ENCODE measurements around the gene TREML4. TPM values are rescaled to one million over a fixed set of nuclear protein-coding genes. Genes with fewer than 3 reads are reported as not detected.

The TREML4 gene, protein sequence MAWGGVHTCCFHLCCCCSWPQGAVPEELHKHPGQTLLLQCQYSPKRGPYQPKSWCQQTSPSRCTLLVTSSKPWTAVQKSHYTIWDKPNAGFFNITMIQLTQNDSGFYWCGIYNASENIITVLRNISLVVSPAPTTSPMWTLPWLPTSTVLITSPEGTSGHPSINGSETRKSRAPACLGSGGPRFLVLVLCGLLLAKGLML
- 0.15 TPM in 1 of 2 replicates, not detected in the other for total RNA-seq (2013; cell fraction: nucleolus; rRNA removed)
- total RNA-seq (2014; rRNA removed) (not detected in 2 replicates), total RNA-seq (2014; rRNA removed; fragmentation: Illumina TruSeq; extraction: Trizol) (not detected in 2 replicates), total RNA-seq (2021) (not detected in 2 replicates), polyA plus RNA-seq (2011; rRNA removed) (0.03 TPM in 1 of 2 replicates, not detected in the other), polyA plus RNA-seq (2014; fragmentation: Illumina TruSeq; extraction: Trizol) (not detected in 2 replicates), polyA plus RNA-seq (2014; fragmentation: Nextera tagmentation; extraction: Ambion mirVana) (not detected), polyA plus RNA-seq (2014; rRNA removed) (not detected in 2 replicates), polyA plus RNA-seq (2016; fragmentation: Nextera tagmentation; extraction: Ambion mirVana) (not detected), polyA minus RNA-seq (2011; rRNA and poly(A)+ RNA removed) (not detected in 2 replicates), Bru-seq, nascent RNA (not detected), BruChase-seq, experiment 1, labeled RNA remaining after a 6-hour chase (not detected), BruChase-seq, experiment 2, labeled RNA remaining after a 2-hour chase (percentile 8 among the genes with signal in this experiment)
- polyA plus RNA-seq (2011; ENCODE audit: low read depth), result not detected
- polyA plus RNA-seq (2011; cell fraction: cytosol; rRNA removed), result not detected in 2 replicates
- polyA plus RNA-seq (2011; cell fraction: nucleus; rRNA removed), result not detected in 2 replicates
- polyA plus RNA-seq (2012), result not detected in 2 replicates
- not detected in 2 replicates for polyA minus RNA-seq (2011; cell fraction: cytosol; rRNA and poly(A)+ RNA removed)
- not detected in 2 replicates for polyA minus RNA-seq (2011; cell fraction: nucleus; rRNA and poly(A)+ RNA removed)
- long read RNA-seq, experiment 1, result 0 reads
- long read RNA-seq, experiment 2, result 0 reads

DNA sequence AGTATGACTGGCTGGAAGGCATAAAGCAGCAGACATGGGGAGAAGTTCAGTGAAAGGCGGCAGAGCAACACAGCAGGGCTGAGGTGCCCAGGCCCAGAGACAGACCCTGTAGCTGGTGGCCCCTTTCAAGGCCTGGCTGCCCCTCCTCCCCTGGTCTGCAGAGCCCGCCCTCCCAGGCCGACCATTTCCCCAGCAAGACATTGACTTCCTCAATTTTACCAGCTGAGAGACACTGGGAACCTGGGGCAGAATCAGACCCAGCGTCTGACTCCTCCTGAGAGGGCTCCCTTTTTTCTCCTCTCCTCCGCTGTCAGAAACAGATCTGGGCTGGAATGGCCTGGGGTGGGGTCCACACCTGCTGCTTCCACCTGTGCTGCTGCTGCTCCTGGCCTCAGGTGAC is at the start of gene TREML4:
TSS of gene TREML4 (plus strand) at position 254 of the 400 bp plus-strand sequence. CDS start at position 333, 79 bp downstream.
- ChIA-PET RAD21 (ENCODE audit: unreplicated experiment) (no interaction called here), POLR2A (interaction anchor here (0.5 kb wide), 1 partner anchor 29 kb away, joined by 3 read pairs; no protein-coding TSS in a partner anchor), SMC1A (ENCODE audit: uncharacterized antibody, unreplicated experiment) (no interaction called here), CTCF (no interaction called here)
- H2AFZ ChIP-seq (ENCODE audit: control insufficient read depth, low read depth, low read length), result no peak within 1 kb of the TSS
- no peak within 1 kb of the TSS for H3K9ac ChIP-seq (ENCODE audit: control insufficient read depth, insufficient read depth, low read length)
- H3K4me2 ChIP-seq (ENCODE audit: control insufficient read depth, insufficient read depth), result no peak within 1 kb of the TSS
- H4K20me1 ChIP-seq (ENCODE audit: control insufficient read depth, insufficient read depth), result no peaks in the 10 kb centered on the region
- in situ Hi-C loops (cut with MboI) (no loop called here), intact Hi-C loops (cut with micrococcal nuclease; ENCODE audit: unreplicated experiment) (no loop called here)
- H3K4me1 ChIP-seq (ENCODE audit: control insufficient read depth, insufficient read depth, low read length), result no peaks in the 10 kb centered on the region
- TF ChIP-seq, protein P1, sequence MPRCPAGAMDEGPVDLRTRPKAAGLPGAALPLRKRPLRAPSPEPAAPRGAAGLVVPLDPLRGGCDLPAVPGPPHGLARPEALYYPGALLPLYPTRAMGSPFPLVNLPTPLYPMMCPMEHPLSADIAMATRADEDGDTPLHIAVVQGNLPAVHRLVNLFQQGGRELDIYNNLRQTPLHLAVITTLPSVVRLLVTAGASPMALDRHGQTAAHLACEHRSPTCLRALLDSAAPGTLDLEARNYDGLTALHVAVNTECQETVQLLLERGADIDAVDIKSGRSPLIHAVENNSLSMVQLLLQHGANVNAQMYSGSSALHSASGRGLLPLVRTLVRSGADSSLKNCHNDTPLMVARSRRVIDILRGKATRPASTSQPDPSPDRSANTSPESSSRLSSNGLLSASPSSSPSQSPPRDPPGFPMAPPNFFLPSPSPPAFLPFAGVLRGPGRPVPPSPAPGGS (IDR thresholded peaks at IDR 0.05; ENCODE audit: borderline replicate concordance, insufficient read depth, low read depth, low read length, poor library complexity, severe bottlenecking), result no peak
- no TSS peak for BruUV-seq (replicated peaks)
- H3K27me3 ChIP-seq (replicated peaks in 1 of 2; ENCODE audit: control insufficient read depth in 2 of 2, insufficient read depth in 2 of 2, low read length in 1 of 2), result peaks cover 0 to 3% of the 10 kb centered on the region in 2 experiments; a peak in 1 of 4 replicates
- FAIRE-seq (no peak), ATAC-seq (no peak), DNase-seq (ENCODE audit: low read depth, low spot score) (no peak)
- H3K36me3 ChIP-seq (ENCODE audit: control insufficient read depth in 2 of 2, insufficient read depth in 2 of 2, low read length in 1 of 2), result no peaks in the 10 kb centered on the region
- no peaks in the 10 kb centered on the region for H3K79me2 ChIP-seq (ENCODE audit: control insufficient read depth, insufficient read depth, low read length)
- H3K9me3 ChIP-seq (replicated peaks; ENCODE audit: control insufficient read depth, insufficient read depth, low read length), result no peaks in the 10 kb centered on the region
- WGBS (ENCODE audit: insufficient coverage, insufficient replicate concordance, low lambda C conversion rate, missing lambda C conversion rate), result 26% methylated on average over 5 of the region's 5 CpGs
- no peak within 1 kb of the TSS for H3K27ac ChIP-seq (ENCODE audit: control insufficient read depth, insufficient read depth)
- H3K4me3 ChIP-seq, result no peak within 1 kb of the TSS
